GM13977 (cell line): ENCODE results near the gene ZEB2.

Experiments
- DNase-seq: peaks from one replicate; pipeline ENCODE4 v3.0.0; 2012; ENCODE audit warnings: low spot score
- CTCF ChIP-seq: IDR thresholded peaks from 2 replicates; pipeline ENCODE4 v1.5.1; 2012; ENCODE audit warnings: mild to moderate bottlenecking, control low read depth; ENCODE audit not compliant: insufficient read depth; ENCODE audit errors: extremely low read depth, missing control alignments
- in situ Hi-C: fragments of 300-500 bp; cut with MboI; formaldehyde crosslinking; loops from one replicate; pipeline ENCODE4 v1.12.0; 2022; ENCODE audit warnings: low sequenced_read_pairs, low pct_unique_long_range_greater_than_20kb, mixed read lengths, inconsistent platforms; ENCODE audit not compliant: unreplicated experiment

ZEB2 gene

GRCh38 chr2:144471305-144472045, 48.4 kb downstream of the ZEB2 start:
- DNase-seq = peak; percentile 24
- in situ Hi-C loops = no loop called here
- TF ChIP-seq CTCF = no peak

- in situ Hi-C loops = no loop called here
- no peak for TF ChIP-seq CTCF
- DNase-seq = no peak
Observed at GRCh38 chr2:144470816-144471215, 49.1 kb downstream of the ZEB2 start.

- no peak for TF ChIP-seq CTCF
- in situ Hi-C loops = no loop called here
- DNase-seq = no peak
Observed at GRCh38 chr2:144470334-144470733, 49.6 kb downstream of the ZEB2 start.

- in situ Hi-C loops = no loop called here
- DNase-seq = no peak
- no peak for TF ChIP-seq CTCF
Observed at GRCh38 chr2:144469798-144470197, 50.1 kb downstream of the ZEB2 start.

GRCh38 chr2:144468823-144469595, 50.9 kb downstream of the ZEB2 start:
- TF ChIP-seq CTCF = no peak
- DNase-seq = no peak
- in situ Hi-C loops = no loop called here

- DNase-seq = no peak
- TF ChIP-seq CTCF = no peak
- in situ Hi-C loops = no loop called here
Observed at GRCh38 chr2:144467502-144468137, 52.3 kb downstream of the ZEB2 start.
